ENCODE measurements around the gene LACC1.

The LACC1 gene

DNA sequence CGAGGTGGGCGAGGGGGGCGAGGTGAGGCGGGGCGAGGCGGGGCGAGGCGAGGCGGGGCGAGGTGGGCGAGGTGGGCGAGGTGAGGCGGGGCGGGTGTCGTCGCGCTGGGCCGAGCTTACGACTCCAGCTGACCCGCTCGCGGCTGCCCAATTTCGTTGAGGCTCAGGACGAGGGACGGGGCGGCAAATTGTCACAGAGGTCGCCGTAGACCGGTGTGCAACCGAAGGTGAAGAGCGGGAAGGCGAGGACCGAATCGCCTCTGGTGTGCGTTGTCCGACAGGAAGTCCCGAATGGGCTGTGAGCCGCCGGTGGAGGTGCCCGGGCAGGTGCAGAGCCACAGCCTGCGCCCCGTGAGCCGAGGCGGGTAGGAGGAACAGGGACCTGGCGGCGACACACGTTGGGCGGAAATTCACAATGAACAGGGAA is at the start of gene LACC1:
Gene LACC1 (plus strand): TSS at position 150 of the 427 bp plus-strand sequence. CDS start 1,082 bp downstream, outside the sequence.
- DNase-seq (ENCODE audit: low read depth): no peak

DNA sequence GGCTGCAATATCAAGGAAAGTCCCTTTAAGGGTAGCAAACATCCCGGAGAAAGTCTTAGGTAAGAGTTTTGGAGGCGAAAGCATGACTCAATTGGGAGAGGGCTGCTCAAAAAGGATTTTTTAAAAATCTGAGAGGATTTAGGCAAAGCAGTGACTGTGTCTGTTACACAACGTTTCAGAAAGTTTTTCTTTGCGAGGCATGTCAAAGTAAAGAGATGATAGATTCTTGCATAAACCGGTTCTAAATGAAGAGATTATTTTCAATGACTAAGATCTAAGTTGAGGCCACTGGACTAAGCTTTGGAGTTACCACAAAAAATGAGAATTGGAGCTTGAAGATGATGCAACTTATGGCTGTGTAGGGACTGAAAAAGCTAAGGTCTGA is 49.2 kb upstream of the LACC1 start:
- DNase-seq (ENCODE audit: low read depth): no peak

DNA sequence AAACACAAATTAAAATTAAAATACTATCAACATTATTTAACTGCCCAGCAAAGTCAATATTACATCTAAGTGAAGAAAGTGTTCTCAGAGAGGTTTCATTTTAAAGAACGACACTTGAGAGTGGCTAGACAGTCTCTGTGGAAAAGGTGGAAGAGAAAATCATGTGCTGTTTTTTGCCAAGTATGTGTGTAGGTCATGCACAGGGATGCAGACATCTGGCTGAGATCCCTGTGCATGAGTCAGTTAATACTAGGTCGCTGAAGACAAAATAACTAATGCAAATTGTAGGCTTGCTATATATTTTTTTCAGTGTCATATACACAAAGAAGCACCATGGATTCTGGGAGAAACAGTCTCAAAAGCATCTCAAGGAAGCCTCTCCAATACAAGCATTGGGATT is 48.6 kb upstream of the LACC1 start:
- DNase-seq (ENCODE audit: low read depth): no peak

DNA sequence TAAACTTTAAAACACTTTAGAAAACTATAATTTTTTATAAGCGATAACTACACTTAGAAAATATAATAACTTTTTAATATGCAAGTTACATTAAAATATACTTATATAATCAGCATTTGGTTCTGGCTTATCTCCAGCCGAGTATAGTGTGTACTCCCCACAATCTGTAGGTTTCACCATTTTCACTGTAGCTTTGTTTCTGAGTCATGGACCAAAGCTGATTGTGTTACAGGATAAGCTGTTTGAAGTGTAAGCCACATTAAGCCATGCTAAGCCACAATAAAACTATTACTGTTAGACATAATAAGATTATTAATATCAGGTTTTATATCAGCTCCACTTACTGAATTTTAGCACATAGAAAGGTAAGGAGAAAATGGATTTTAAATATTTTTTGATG is 44.0 kb upstream of the LACC1 start:
- DNase-seq (ENCODE audit: low read depth): no peak

DNA sequence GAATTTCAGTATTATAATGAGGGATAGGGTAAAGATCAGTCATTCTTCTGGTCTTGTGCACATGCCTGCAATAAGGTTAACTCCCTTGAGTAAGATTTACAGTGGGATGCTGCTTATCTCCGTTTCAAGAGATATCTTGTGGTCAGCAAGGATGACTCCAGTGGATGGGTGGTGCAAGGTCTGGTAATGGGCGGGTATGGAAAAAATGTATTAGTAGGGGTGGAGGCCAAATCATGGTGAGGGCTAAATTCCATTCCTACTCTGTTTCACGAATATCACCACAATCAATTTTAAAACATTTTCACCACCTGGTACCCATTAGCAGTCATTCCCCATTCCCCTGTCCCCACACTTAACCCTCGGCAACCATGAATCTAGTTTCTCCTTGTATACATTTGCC is 40.8 kb upstream of the LACC1 start:
- no peak for DNase-seq (ENCODE audit: low read depth)

DNA sequence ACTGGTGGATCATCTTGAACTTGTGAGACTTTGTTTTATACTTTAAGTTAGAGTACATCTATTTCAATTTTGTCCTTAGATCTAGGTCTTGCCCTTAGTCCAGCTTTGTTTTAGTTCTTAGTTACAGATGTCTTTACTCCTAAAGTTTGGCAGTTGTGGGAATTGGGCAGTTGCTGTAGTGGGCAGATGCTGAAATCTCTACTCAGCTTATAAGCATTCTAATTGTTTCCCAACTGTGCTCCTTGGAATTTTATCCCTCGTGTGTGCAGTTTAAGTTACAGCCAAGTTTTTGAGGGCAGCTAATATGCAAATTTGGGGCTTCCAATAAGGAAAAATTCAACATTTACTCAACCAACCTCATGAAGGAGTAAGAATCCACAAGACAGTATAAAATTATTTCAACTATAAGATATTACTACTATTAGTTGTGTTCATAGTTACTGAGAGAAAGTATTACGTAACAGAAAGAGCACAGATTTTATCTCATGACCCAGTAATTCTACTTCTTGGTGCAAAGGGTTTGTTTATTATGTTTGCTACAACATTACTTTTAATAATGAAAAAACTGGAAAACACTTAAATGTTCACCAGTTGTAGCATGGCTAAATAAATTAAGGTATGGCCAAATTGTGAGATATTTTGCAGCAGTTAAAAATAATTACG is 33.1 kb upstream of the LACC1 start:
- no peak for DNase-seq (ENCODE audit: low read depth)

DNA sequence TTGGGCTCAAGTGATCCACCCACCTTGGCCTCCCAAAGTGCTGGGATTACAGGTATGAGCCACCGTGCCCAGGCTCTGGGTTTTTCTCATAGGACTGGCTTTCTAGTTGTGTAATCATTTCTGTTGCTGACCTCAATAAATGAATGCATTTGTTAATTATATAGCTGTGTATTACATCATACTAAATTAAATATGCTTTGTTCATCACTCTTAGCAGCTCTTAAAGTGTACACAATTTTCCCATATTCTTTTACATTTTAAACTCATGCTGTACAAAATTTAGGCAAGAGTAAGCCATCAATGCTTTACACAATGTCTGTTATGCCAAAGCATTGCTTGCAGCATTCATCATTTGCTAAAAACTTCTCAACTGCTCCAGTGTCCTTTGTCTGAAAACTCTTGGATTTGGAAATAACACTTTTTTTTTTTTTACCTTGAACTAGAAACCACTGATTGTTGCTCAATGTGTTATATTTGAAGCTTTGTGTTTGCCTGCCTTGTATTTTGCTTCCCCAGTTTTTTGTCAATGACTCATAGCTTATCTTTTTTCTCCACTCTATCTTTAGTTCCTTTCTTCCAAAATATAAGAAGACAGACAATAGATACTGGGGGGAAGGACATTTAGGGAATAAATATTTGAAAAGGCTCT is 31.6 kb upstream of the LACC1 start:
- DNase-seq (ENCODE audit: low read depth): no peak

DNA sequence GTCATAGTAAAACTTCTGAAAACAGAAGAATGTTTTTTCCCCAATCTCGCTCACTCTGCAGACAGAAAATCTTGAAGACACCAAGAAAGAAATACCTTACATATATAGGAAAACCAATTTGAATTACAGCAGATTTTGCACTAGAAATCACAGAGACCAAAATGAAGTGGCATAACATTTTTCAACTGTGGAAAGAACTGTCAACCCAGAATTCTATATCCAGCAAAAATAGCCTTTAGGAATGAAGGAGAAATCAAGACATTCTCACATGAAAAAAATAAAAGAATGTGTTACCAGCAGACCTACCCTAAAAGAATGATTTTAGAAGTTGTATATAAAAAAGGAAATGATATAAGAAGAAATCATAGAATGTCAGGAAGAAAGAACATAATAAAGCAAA is 28.8 kb upstream of the LACC1 start:
- no peak for DNase-seq (ENCODE audit: low read depth)

DNA sequence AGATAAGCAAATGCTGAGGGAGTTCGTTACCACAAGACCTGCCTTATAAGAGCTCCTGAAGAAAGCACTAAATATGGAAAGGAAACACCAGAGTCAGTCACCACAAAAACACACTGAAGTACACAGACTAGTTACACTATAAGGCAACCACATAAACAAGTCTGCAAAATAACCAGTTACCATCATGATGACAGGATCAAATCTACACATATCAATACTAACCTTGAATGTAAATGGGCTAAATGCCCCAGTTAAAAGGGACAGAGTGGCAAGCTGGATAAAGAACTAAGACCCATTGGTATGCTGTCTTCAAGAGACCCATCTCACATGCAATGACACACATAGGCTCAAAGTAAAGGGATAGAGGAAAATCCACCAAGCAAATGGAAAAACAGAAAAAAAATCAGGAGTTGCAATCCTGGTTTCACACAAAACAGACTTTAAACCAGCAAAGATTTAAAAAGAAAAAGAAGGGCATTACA is 26.7 kb upstream of the LACC1 start:
- no peak for DNase-seq (ENCODE audit: low read depth)

DNA sequence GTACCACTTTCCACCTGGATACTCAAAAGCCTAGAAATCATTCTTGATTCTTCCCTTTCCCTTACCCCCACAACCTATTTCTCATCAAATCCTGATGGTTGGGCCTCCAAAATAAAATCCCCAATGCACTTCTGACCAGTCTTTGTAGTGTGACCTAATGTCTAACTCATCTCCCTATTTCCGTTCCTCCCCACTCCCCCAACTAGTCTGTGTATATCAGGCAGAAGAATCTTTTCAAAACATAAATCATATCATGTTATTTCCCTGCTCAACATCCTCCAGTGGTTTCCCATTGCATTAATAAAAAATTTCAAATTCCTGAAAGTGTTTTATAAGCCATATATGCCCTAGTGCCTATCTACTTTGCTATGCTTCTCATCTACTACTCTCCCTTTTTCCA is 17.8 kb upstream of the LACC1 start:
- DNase-seq (ENCODE audit: low read depth): no peak

DNA sequence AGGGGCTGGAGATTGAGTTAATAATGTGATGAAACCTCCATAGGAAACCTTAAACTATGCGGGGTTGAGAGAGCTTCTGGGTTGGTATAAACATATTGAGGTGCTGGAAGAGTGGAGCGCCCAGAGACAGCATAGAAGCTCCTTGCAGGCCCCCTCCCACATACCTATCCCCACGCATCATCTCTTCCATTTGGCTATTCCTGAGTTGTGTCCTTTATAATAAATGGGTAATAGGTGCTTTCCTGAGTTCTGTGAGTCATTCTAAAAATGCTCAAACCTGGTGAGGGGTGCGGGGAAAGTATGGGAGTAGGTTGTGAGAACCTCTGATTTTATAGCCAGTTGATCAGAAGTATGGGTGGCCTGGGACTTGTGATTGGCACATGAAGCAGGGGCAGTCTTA is 14.8 kb upstream of the LACC1 start:
- no peak for DNase-seq (ENCODE audit: low read depth)

DNA sequence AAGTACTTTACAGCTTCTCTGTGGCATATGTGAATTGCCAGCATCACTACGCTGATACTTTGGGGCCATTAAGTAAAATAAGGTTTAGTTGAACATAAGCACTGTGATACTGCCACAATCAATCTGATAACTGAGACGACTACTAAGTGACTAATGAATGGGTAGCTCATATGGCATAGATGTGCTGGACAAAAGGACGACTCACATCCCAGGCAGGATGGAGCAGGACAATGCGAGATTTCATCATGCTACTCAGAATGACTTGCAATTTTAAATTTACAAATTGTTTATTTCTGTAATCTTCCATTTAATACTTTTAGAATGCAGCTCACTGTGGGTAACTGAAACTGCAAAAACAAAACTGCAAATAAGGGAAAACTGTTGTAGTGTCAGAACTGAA is 13.8 kb upstream of the LACC1 start:
- DNase-seq (ENCODE audit: low read depth): no peak

DNA sequence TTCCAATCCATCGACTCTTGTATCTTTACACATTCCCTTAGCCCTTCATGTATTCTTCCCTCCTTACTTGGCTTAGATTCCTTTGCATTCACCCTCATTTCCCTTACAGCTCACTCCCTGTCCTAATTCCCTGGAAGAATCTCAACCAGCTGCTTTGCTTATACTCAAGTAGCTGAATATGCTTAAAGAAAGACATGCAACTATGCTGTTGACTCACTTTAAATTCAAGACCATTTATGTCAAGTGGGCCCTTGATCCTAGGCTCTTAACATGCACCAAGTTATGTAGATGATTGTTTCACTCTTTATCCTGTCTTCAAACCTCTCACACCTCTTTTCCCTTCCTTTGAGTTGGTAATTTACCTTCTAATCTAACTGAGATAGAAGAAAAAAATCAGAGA is 7.5 kb upstream of the LACC1 start:
- no peak for DNase-seq (ENCODE audit: low read depth)

DNA sequence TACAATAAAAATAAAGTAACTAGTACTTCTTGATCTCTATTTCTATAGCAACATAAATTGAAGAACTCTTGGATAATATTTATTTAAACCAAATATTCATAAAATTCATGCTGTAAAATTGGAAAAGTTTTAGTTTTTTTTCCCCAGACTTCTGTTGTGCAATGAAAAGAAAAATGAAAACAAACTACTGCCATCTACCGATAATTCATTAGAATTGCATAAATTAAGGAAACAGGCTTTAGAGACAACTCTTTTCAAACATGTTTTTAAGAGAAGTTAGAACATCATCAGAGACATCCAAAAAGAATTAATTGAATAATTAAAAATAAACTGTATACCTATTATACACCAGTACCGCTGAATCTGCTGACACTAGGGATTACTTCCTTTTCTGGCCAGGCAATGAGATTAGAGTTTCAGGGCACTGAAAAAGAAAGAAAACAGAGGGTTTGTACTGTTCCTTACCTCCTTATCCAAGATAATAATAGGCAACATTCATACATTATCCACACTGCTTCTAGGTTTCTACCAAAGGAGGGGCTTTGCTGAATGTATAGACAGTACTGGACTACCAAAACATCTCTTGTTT is 5.1 kb upstream of the LACC1 start:
- no peak for DNase-seq (ENCODE audit: low read depth)

DNA sequence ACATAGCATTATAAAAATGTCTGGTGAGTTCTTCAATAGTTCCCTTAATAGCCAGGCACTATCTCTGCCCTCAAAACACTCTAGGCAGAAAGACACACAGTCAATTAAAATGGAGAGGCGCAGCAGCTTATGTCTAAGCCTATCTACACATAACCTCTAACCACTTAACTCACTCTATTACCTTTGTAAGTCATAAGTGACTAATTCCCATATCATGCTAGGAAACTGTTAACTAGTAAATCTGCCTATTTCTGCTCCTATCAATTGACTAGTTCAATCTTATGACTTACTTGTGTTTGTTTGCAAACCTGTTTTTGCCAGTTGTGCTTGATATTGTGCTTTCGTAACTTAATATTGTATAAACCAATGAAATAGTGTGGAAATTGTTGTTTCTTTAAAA is 3.3 kb upstream of the LACC1 start:
- no peak for DNase-seq (ENCODE audit: low read depth)

DNA sequence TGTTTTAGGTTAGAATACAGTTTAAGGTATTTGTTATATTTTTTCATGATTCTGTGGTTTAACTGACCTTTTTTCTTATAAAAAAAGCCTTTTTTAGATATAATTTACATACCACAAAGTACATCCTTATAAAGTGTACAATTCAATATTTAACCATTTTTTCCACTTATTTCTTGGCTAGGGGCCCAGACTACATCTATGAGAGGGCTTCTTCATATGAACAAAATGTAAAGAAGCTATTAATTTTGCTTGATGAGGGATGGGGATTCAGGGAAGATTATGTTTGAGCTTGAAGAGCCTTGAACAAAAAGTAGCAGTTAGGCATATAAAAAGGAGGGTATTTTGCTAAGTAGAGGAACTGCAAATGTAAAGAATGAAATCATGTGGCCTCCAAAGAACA is 2.4 kb upstream of the LACC1 start:
- no peak for DNase-seq (ENCODE audit: low read depth)

DNA sequence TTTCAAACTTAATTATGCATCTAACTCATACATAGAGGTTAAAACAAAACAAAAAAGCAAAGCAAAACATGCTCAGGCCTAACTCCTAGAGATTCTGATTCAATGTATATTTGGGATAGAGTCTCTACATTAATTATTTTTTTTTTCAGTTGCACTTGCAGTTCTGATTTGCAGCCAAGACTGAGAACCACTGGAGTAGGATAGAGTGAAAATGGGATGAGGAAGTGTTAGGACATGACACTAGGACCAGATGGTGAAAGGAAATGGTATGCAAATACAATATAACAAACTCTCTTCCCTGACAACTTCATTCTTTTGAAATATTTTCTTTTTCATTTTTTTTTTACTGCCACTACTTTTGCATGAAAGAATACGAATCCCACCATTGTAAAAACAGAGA is 1.9 kb upstream of the LACC1 start:
- DNase-seq (ENCODE audit: low read depth): no peak

DNA sequence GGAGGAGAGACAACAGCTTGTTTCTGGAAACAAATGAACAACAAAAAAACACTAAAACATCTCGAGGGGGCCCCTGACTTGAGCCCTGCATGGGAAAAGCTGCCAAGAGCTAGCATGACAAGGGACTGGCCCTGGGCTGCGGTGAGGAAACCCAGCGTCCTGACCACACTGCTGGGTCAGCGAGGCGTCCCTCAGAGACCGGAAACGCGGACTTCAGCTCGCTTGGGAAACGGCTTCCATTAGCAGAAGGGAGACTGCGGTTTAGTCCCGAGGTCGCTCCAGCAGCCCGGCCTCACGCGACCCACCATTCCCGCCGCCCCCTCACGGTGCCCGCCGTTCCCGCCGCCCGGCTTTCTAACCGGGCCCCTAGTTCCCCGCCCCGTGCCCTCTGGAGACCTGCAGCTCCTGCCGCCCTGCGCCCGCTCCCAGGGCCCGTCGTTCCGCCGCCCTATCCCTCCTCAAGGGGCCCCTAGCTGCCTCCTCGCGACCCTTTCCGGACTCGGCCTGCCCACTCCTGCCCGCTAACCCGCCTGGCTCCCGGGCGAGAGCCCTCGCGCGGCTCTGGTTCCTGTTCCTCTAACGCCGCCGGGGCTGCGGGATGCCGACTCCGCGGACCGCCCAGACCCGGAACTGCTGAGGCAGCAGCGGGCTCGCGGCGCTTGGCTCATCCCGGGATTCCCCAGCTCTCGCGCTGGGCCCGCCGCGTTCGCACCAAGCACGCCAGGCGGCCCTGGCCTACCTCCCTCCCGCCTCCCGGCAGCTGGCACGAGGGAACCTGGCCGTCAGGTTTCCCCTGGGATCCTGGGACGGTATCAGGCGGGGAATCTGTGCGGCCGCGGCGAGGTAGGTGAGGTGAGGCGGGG is 581 bp upstream of the LACC1 start, which contains the start of gene CCDC122:
Gene CCDC122 (minus strand): TSS at position 849 of the 863 bp plus-strand sequence. CDS start 10,364 bp downstream, outside the sequence.
- no peak for DNase-seq (ENCODE audit: low read depth)

DNA sequence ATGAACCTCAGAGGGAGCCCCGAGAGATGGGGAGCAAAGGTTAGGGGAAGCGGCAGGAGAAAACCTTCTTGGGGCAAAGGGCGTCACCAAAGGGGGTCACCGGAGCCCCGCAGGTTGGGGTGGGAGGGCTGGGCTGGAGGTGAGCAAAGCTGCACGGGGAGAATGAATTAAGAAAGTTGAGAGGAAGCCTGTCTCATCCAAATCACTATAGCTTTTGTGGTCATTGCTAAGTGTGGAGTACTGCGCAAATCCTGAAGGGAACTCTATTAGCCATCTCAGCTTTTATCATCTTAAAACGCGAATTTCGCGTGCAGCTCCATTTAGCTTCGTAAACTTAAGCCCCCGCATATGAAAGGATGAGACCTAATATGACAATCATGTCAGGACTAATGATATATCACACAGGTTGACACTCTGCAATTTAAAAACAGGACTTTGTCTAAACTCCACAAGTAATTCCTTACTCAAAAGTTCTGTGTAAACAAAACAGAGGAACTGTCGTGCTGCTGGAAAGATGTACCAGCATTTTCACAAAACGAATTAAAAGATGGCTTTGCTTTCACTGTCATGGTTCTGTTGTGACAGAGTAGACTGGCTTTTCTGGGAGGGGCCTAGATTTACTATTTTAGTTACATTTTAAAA is 631 bp downstream of the LACC1 start:
- no peak for DNase-seq (ENCODE audit: low read depth)

DNA sequence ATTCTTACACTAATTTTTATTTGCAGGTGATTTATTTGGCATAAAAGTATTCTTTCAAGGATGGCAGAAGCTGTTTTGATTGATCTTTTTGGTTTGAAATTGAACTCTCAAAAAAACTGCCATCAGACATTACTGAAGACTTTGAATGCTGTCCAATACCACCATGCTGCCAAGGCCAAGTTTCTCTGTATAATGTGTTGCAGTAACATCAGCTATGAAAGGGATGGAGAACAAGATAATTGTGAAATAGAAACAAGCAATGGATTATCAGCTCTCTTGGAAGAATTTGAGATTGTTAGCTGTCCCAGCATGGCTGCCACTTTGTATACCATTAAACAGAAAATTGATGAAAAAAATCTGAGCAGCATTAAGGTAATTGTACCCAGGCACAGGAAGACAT is 1.2 kb downstream of the LACC1 start:
- DNase-seq (ENCODE audit: low read depth): no peak

DNA sequence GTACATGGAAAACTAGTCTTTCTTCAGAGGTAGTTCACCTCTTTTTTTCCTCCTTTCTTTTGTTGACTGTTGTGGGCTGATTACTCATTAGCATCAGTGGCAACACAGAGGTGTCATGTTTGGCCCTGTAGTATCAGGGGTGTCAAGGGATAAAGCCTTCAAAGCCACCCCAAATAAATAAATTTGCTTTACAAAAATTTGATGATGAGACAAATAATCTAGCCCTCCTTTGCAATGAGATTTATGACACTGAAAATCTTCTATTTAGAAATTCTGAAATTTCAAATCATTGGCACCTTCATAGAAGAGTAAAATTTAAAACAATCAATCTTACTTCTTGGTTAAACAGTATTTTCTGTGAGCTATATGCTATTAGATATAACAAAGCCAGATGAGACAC is 1.9 kb downstream of the LACC1 start:
- DNase-seq (ENCODE audit: low read depth): no peak

DNA sequence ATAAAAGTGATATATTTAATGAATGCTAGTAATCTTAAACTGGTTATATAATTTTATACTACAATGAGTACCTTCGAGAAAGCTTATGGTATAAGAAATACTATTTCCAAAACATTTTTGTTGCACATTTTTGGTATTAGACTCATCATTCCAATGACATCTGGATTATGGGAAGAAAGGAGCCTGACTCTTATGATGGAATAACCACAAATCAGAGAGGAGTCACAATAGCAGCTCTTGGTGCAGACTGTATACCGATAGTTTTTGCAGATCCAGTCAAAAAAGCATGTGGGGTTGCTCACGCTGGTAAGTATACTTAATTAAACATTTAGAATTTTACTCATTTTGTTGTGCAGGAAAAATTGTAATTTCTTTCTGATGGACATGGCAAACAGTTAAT is 3.9 kb downstream of the LACC1 start:
- no peak for DNase-seq (ENCODE audit: low read depth)
